ENCODE data around the gene TUBB2B.
"Not testable (repeated sequence)": the region's sequence is repeated elsewhere in the genome, so short reads cannot be mapped to it uniquely, and the experiment has no call there.

The TUBB2B gene

GRCh38 chr6:3258201-3258600 is 30.7 kb upstream of the TUBB2B start:
- no peak for DNase-seq (ENCODE audit: low read depth)

GRCh38 chr6:3253597-3253961 is 26.1 kb upstream of the TUBB2B start:
- no peak for DNase-seq (ENCODE audit: low read depth)

- no peak for DNase-seq (ENCODE audit: low read depth)
These were observed 25.6 kb upstream of the TUBB2B start for GRCh38 chr6:3252861-3253596.

GRCh38 chr6:3252369-3252768 is 24.9 kb upstream of the TUBB2B start:
- DNase-seq (ENCODE audit: low read depth) = peak; percentile 49

GRCh38 chr6:3251462-3252314 is 24.2 kb upstream of the TUBB2B start:
- DNase-seq (ENCODE audit: low read depth) = peak; percentile 87

GRCh38 chr6:3250231-3250675 is 22.8 kb upstream of the TUBB2B start:
- no peak for DNase-seq (ENCODE audit: low read depth)

GRCh38 chr6:3249821-3250220 is 22.4 kb upstream of the TUBB2B start:
- no peak for DNase-seq (ENCODE audit: low read depth)

GRCh38 chr6:3247255-3248146 is 20.0 kb upstream of the TUBB2B start:
- peak; percentile 91 for DNase-seq (ENCODE audit: low read depth)

GRCh38 chr6:3245216-3245615 is 17.8 kb upstream of the TUBB2B start:
- no peak for DNase-seq (ENCODE audit: low read depth)

- not testable (repeated sequence) for DNase-seq (ENCODE audit: low read depth)
These were observed 17.3 kb upstream of the TUBB2B start for GRCh38 chr6:3244832-3245161.

- DNase-seq (ENCODE audit: low read depth) = no peak
These were observed 16.8 kb upstream of the TUBB2B start for GRCh38 chr6:3244003-3244831.

GRCh38 chr6:3242768-3243167 is 15.3 kb upstream of the TUBB2B start:
- DNase-seq (ENCODE audit: low read depth) = no peak

GRCh38 chr6:3241745-3242144 is 14.3 kb upstream of the TUBB2B start:
- not testable (repeated sequence) for DNase-seq (ENCODE audit: low read depth)

GRCh38 chr6:3240595-3240994 is 13.1 kb upstream of the TUBB2B start:
- DNase-seq (ENCODE audit: low read depth) = no peak

GRCh38 chr6:3239110-3239830 is 11.8 kb upstream of the TUBB2B start:
- DNase-seq (ENCODE audit: low read depth) = peak; percentile 40

- DNase-seq (ENCODE audit: low read depth) = no peak
These were observed 10.6 kb upstream of the TUBB2B start for GRCh38 chr6:3237761-3238662.

- no peak for DNase-seq (ENCODE audit: low read depth)
These were observed 8.6 kb upstream of the TUBB2B start for GRCh38 chr6:3236005-3236404.

GRCh38 chr6:3235486-3235885 is 8.0 kb upstream of the TUBB2B start:
- DNase-seq (ENCODE audit: low read depth) = no peak

- DNase-seq (ENCODE audit: low read depth) = no peak
These were observed 6.5 kb upstream of the TUBB2B start for GRCh38 chr6:3233904-3234303.

GRCh38 chr6:3233321-3233720 is 5.9 kb upstream of the TUBB2B start:
- DNase-seq (ENCODE audit: low read depth) = peak; percentile 34

Measured in ELR (cell line).